LNCaP clone FGC (cell line): Measurements from ENCODE around the gene DPF3.

ENCODE experiments used
- DNase-seq: peaks from one replicate; pipeline ENCODE4 v3.0.0-alpha.2; 2011; ENCODE audit warnings: low read depth
- H3K4me3 ChIP-seq: 2 replicates; pipeline ENCODE4 v1.5.1; 2011; ENCODE audit warnings: mild to moderate bottlenecking, low read depth, low read length, control low read depth
- TF ChIP-seq, protein P1 (sequence below): IDR thresholded peaks from 2 replicates; pipeline ENCODE4 v1.5.1; 2012; ENCODE audit warnings: mild to moderate bottlenecking; ENCODE audit not compliant: control insufficient read depth, insufficient read depth; ENCODE audit errors: extremely low read depth

The DPF3 gene

GRCh38 chr14:72723858-72724530 lies 169.9 kb downstream of the DPF3 start:
- TF ChIP-seq, protein P1, sequence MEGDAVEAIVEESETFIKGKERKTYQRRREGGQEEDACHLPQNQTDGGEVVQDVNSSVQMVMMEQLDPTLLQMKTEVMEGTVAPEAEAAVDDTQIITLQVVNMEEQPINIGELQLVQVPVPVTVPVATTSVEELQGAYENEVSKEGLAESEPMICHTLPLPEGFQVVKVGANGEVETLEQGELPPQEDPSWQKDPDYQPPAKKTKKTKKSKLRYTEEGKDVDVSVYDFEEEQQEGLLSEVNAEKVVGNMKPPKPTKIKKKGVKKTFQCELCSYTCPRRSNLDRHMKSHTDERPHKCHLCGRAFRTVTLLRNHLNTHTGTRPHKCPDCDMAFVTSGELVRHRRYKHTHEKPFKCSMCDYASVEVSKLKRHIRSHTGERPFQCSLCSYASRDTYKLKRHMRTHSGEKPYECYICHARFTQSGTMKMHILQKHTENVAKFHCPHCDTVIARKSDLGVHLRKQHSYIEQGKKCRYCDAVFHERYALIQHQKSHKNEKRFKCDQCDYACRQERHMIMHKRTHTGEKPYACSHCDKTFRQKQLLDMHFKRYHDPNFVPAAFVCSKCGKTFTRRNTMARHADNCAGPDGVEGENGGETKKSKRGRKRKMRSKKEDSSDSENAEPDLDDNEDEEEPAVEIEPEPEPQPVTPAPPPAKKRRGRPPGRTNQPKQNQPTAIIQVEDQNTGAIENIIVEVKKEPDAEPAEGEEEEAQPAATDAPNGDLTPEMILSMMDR, result no peak
- H3K4me3 ChIP-seq, result no peak overlapping the region
- no peak for DNase-seq

DNA sequence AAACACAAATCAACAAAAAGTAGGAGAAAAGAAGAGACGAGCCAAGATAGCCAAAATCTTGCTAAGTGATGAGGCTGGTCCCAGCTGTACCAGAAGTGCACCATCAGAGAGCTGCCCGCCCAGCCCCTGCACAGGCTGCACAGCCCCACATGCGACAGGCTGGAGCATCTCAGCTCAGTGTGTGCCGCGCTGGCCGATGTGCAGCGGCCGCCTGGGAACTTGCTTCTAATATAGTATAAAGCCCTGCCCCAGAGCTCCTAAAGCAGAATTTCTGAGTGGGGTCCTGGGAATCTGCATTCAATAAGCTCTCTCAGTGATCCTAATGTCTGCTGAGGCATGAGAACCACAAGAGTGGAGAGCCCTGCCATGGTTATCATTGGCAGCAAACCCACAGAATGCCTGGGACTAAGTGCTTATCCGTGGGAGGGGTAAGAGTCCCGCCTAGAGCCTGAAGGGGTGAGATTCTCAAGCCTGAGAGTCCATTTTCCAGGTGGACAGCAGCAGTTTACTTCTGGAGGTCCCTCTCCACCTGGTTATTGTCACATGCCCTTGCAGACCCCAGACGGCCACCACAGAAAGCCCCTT lies 171.6 kb downstream of the DPF3 start:
- no peak overlapping the region for H3K4me3 ChIP-seq
- TF ChIP-seq, protein P1, result no peak
- no peak for DNase-seq

GRCh38 chr14:72721083-72721482 lies 172.8 kb downstream of the DPF3 start:
- H3K4me3 ChIP-seq, result no peak overlapping the region
- TF ChIP-seq, protein P1, result no peak
- DNase-seq, result no peak

GRCh38 chr14:72717220-72717619 lies 176.7 kb downstream of the DPF3 start:
- no peak for DNase-seq
- TF ChIP-seq, protein P1, result no peak

GRCh38 chr14:72716476-72716875 lies 177.4 kb downstream of the DPF3 start:
- no peak for DNase-seq
- TF ChIP-seq, protein P1, result no peak
- no peak overlapping the region for H3K4me3 ChIP-seq

More at GRCh38 chr14:72717220-72717619, 176.7 kb downstream of the DPF3 start:
- no peak overlapping the region for H3K4me3 ChIP-seq

GRCh38 chr14:72715850-72716228 lies 178.1 kb downstream of the DPF3 start:
- no peak overlapping the region for H3K4me3 ChIP-seq
- TF ChIP-seq, protein P1, result no peak
- no peak for DNase-seq
